ENCODE results near the gene GCN1. TPM values are rescaled to one million over a fixed set of nuclear protein-coding genes. Genes with fewer than 3 reads are reported as not detected.
"Not testable (repeated sequence)": the region's sequence is repeated elsewhere in the genome, so short reads cannot be mapped to it uniquely, and the experiment has no call there.

The GCN1 gene
- polyA plus RNA-seq, 3 donors: 5.0 to 22.1 (median 8.3) TPM

GRCh38 chr12:120238217-120238616, 43.7 kb upstream of the GCN1 start:
- Histone ChIP-seq H3K79me2 (ENCODE audit: insufficient read depth, low read length) (peaks cover 98% of the 10 kb centered on the region), H3K9ac (ENCODE audit: insufficient read depth, low read length, poor library complexity, severe bottlenecking) (peak overlapping the region; percentile 16), H4K20me1 (ENCODE audit: insufficient read depth, low read length) (peaks cover 83% of the 10 kb centered on the region), H2AFZ (ENCODE audit: insufficient read depth, low read depth, low read length, poor library complexity, severe bottlenecking) (no peak overlapping the region), H3K27me3 (ENCODE audit: control insufficient read depth in 2 of 2, insufficient read depth in 2 of 2, low read length in 2 of 2) (no peaks in the 10 kb centered on the region), H3K4me1 (ENCODE audit: control insufficient read depth in 1 of 2, insufficient read depth in 2 of 2, low read length in 2 of 2) (peaks cover 90 to 100% of the 10 kb centered on the region in 2 donors), H3K9me3 (replicated peaks in 1 of 2; ENCODE audit: control insufficient read depth in 1 of 2, insufficient read depth in 1 of 2, low read length in 2 of 2) (no peaks in the 10 kb centered on the region), H3K4me2 (replicated peaks; ENCODE audit: extremely low read depth, low read length, poor library complexity, severe bottlenecking) (peak overlapping the region; percentile 70), H3K36me3 (replicated peaks in 1 of 2; ENCODE audit: control insufficient read depth in 1 of 2, insufficient read depth in 2 of 2, low read length in 2 of 2) (peaks cover 3 to 26% of the 10 kb centered on the region in 2 donors), H3K4me3 (replicated peaks in 1 of 3; ENCODE audit: low read depth in 2 of 3, low read length in 3 of 3) (peak overlapping the region in 1 of 3 experiments; percentile 56), H3K27ac (ENCODE audit: low read depth in 1 of 2, low read length in 2 of 2) (peak overlapping the region; percentile 68 to 81)
- Mint-ChIP-seq H3K9me3 (no peaks in the 10 kb centered on the region), H3K4me1 (peaks cover 97% of the 10 kb centered on the region), H3K27ac (peak overlapping the region; percentile 83 to 93 (median 91)), H3K4me3 (peak overlapping the region; percentile 64 to 87), H3K27me3 (ENCODE audit: low read depth in 3 of 3) (peaks cover 0 to 1% (median 1%) of the 10 kb centered on the region in 3 donors), H3K36me3 (peaks cover 29 to 51% of the 10 kb centered on the region in 2 donors)
- 0% methylated on average over 3 of the region's 9 CpGs for WGBS (ENCODE audit: insufficient coverage)
- intact Hi-C loops (cut with micrococcal nuclease): no loop called here
- no peak for TF ChIP-seq CTCF (IDR thresholded peaks at IDR 0.05)
- DNase-seq: no peak

- DNase-seq: peak in 2 of 3 donors; percentile 62 to 79
- Mint-ChIP-seq H3K4me3 (peak overlapping the region; percentile 64 to 87), H3K36me3 (peaks cover 22 to 47% of the 10 kb centered on the region in 2 donors), H3K9me3 (no peaks in the 10 kb centered on the region), H3K4me1 (peaks cover 97% of the 10 kb centered on the region), H3K27me3 (ENCODE audit: low read depth in 3 of 3) (peaks cover 0 to 1% (median 1%) of the 10 kb centered on the region in 3 donors), H3K27ac (peak overlapping the region; percentile 83 to 93 (median 91))
- Histone ChIP-seq H3K27ac (ENCODE audit: low read depth in 1 of 2, low read length in 2 of 2) (peak overlapping the region; percentile 68 to 81), H3K4me2 (replicated peaks; ENCODE audit: extremely low read depth, low read length, poor library complexity, severe bottlenecking) (peak overlapping the region; percentile 70), H3K27me3 (ENCODE audit: control insufficient read depth in 2 of 2, insufficient read depth in 2 of 2, low read length in 2 of 2) (no peaks in the 10 kb centered on the region), H3K36me3 (replicated peaks in 1 of 2; ENCODE audit: control insufficient read depth in 1 of 2, insufficient read depth in 2 of 2, low read length in 2 of 2) (peaks cover 3 to 24% of the 10 kb centered on the region in 2 donors), H3K79me2 (ENCODE audit: insufficient read depth, low read length) (peaks cover 91% of the 10 kb centered on the region), H3K4me3 (replicated peaks in 1 of 3; ENCODE audit: low read depth in 2 of 3, low read length in 3 of 3) (peak overlapping the region in 1 of 3 experiments; percentile 56), H3K4me1 (ENCODE audit: control insufficient read depth in 1 of 2, insufficient read depth in 2 of 2, low read length in 2 of 2) (peaks cover 93 to 100% of the 10 kb centered on the region in 2 donors), H4K20me1 (ENCODE audit: insufficient read depth, low read length) (peaks cover 80% of the 10 kb centered on the region), H3K9ac (ENCODE audit: insufficient read depth, low read length, poor library complexity, severe bottlenecking) (peak overlapping the region; percentile 16), H2AFZ (ENCODE audit: insufficient read depth, low read depth, low read length, poor library complexity, severe bottlenecking) (no peak overlapping the region), H3K9me3 (replicated peaks in 1 of 2; ENCODE audit: control insufficient read depth in 1 of 2, insufficient read depth in 1 of 2, low read length in 2 of 2) (no peaks in the 10 kb centered on the region)
- intact Hi-C loops (cut with micrococcal nuclease): no loop called here
- no peak for TF ChIP-seq CTCF (IDR thresholded peaks at IDR 0.05)
- WGBS (ENCODE audit: insufficient coverage): 0% methylated on average over 7 of the region's 13 CpGs
Measured at GRCh38 chr12:120237360-120238171, 43.1 kb upstream of the GCN1 start.

- peak overlapping the region in 4 of 7 donors; percentile 83 to 93 (median 90) for H3K27ac Mint-ChIP-seq
- Histone ChIP-seq H3K4me2 (replicated peaks; ENCODE audit: extremely low read depth, low read length, poor library complexity, severe bottlenecking) (peak overlapping the region; percentile 70), H3K4me3 (replicated peaks in 1 of 3; ENCODE audit: low read depth in 2 of 3, low read length in 3 of 3) (peak overlapping the region in 1 of 3 experiments; percentile 56), H3K79me2 (ENCODE audit: insufficient read depth, low read length) (peaks cover 90% of the 10 kb centered on the region), H3K36me3 (replicated peaks in 1 of 2; ENCODE audit: control insufficient read depth in 1 of 2, insufficient read depth in 2 of 2, low read length in 2 of 2) (peaks cover 3 to 17% of the 10 kb centered on the region in 2 donors), H3K4me1 (ENCODE audit: control insufficient read depth in 1 of 2, insufficient read depth in 2 of 2, low read length in 2 of 2) (peaks cover 94 to 100% of the 10 kb centered on the region in 2 donors), H3K27ac (ENCODE audit: low read depth in 1 of 2, low read length in 2 of 2) (peak overlapping the region; percentile 68 to 81), H4K20me1 (ENCODE audit: insufficient read depth, low read length) (peaks cover 80% of the 10 kb centered on the region)
- H2AFZ ChIP-seq (ENCODE audit: insufficient read depth, low read depth, low read length, poor library complexity, severe bottlenecking); H3K9me3 Mint-ChIP-seq; H3K9ac ChIP-seq (ENCODE audit: insufficient read depth, low read length, poor library complexity, severe bottlenecking); H3K27me3 ChIP-seq (ENCODE audit: control insufficient read depth in 2 of 2, insufficient read depth in 2 of 2, low read length in 2 of 2); H3K9me3 ChIP-seq (replicated peaks in 1 of 2; ENCODE audit: control insufficient read depth in 1 of 2, insufficient read depth in 1 of 2, low read length in 2 of 2); DNase-seq; intact Hi-C loops (cut with micrococcal nuclease); H3K27me3 Mint-ChIP-seq (ENCODE audit: low read depth in 3 of 3); H3K4me3 Mint-ChIP-seq: not testable (repeated sequence)
- no CpG with 5 or more reads among the region's 3 CpGs for WGBS (ENCODE audit: insufficient coverage)
- H3K36me3 Mint-ChIP-seq: peaks cover 23 to 42% of the 10 kb centered on the region in 2 donors
- peaks cover 97% of the 10 kb centered on the region for H3K4me1 Mint-ChIP-seq
Measured at GRCh38 chr12:120236809-120237208, 42.3 kb upstream of the GCN1 start.
